GM21786 (cell line): Measurements from ENCODE around the gene TTL.
A peak's percentile ranks its signal among the peaks of the same experiment; 100 is the strongest.

Source experiments
- ATAC-seq: cut with Tn5 transposase; IDR thresholded peaks from one replicate; pipeline ENCODE4 v1.9.1; 2021; ENCODE audit not compliant: unreplicated experiment

The TTL gene

DNA sequence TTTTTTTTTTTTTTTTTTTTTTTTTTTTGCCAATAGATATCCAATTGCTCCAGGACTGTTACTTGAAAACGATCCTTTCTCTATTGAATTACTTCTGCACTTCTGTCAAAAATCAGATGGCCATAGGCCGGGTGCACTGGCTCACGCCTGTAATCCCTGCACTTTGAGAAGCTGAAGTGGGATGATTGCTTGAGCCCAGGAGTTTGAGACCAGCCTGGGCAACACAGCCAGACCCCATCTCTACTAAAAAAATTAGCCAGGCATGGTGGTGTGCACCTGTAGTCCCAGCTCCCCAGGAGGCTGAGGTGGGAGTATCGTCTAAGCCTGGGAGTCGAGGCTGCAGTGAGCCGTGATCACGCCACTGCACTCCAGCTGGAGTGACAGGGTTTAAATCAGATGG is 98.1 kb downstream of the TTL start:
- no peak for ATAC-seq

DNA sequence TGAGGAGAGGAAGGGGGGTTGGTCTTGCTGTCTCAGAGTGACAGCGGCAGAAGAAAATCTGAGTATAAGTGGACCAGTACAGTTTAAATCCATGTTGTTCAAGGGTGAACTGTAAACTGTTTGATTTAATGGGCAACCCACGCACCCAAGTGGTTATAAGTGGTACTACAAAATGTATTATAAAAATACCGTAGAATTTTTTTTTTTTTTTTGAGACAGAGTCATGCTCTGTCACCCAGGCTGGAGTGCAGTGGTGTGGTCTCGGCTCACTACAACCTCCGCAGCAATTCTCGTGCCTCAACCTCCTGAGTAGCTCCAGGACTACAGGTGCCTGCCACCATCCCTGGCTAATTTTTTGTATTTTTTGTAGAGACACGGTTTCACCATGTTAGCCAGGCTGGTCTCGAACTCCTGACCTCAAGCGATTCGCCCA is 100.4 kb downstream of the TTL start:
- no peak for ATAC-seq

DNA sequence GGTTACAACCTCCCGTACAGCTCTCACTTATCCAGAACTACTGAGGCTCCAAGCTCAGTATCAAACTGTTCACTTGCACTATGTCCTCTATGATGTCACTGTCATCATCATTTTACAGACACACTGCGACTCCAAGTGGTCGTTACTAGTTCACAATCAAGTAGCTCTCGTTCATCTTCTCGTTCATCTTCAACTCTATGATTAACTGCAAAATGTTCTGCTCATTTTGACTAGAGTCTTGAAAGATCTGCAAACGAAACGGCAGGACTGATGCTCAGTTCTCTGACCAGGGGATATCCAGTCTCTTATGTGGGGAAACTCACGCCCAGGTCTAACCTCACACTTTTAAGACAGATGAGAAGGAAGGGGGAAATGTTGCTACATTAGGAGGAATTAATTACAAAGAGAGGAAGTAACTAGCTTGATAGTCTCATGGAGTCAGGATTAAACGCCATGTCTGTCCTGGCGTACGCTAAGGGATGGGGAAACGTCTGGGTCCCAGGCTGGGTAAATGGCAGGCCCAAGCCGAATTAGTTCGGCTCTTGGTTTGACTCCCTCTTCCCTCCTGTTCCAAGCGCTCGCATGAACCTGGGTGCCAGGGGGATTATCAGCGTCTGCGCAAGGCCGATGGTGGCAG is 101.7 kb downstream of the TTL start:
- no peak for ATAC-seq

DNA sequence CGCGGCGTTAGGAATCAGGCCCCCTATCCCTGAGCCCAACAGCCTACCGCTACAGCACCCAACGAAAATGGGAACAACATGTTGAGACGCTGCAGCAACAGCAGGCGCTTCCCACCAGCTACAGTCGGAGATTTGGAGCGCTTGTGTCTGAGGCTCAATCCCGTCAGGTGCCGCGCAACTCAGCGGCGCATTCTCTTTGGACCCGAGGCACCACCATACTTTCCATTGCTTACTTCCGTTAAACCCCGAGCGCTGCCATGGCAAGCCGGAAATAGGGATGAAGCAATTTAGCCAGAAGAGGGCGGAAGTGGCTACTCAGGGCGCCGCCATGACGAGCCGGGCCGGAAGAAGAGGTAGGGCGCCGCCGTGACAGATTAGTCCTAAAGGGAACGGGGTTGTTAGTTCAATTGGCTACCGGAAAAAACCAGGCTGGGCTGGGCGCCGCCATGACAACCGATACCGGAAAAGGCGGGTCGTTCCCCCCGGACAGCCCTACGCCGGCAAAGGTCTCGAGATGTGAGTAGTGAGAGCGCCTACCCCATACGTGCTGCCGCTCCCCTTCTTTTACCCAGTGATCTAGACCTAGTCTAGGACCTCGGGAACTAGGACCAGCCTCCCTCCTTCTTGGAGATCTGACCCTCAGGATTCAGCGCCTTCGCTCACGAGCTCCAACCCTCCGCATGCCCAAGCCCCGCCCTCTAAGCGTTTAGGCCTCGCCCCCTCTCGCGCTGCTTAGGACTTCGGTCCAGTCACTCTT is 102.4 kb downstream of the TTL start, which contains the start of gene CHCHD5:
CHCHD5 (plus strand) TSS at position 476 of the 757 bp plus-strand sequence; CDS start at position 515, 39 bp downstream.
- peak; percentile 88 for ATAC-seq

DNA sequence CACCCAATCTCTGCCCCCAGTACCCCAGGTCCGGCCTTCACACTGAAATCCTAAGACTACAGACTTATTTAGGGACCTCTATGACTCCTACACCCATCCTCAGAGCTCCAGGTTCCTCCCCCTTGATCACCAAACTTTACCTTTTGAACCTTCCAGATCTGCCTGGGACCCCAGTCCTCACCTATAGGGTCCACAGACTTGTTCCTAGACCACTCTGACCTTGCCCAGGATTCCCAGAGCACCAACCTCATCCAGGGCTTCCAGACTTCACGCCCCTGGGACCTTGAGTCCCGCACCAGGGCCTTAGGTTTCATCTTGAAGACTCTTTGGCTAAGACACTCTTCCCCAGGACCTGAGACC is 102.9 kb downstream of the TTL start:
- no peak for ATAC-seq

DNA sequence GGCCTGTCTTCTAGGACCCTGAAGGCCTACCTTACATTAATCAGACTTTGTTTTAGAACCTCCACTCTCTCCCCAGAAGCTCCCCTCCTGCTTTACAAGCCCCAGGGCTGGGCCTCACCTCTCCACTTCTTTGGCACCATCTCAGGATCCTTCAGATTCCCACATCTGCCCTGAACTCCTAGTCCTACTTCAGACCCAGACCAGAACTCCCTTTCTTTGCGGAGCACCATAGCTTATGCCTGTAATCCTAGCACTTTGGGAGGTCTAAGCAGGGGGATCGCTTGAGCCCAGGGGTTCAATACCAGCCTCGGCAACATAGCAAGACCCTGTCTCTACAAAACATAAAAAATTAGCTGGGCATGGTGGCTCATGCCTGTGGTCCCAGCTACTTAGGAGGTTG is 103.4 kb downstream of the TTL start:
- ATAC-seq: no peak

DNA sequence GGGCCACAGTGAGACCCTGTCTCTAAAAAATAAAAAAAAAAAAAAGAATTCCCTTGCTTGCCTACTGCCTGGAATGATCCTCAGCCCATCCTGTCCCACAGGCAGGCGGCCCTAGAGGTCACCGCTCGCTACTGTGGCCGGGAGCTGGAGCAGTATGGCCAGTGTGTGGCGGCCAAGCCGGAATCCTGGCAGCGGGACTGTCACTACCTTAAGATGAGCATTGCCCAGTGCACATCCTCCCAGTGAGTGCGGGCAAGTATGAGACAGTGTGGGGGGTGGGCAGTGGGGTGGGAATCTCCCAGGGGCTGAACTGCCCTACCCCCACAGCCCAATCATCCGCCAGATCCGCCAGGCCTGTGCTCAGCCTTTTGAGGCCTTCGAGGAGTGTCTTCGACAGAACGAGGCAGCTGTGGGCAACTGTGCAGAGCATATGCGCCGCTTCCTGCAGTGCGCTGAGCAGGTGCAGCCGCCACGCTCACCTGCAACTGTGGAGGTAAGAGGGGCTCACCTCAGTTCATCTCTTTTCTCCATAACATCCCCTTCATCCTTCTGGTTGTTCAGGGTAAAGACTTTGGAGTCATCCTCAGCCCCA is 104.0 kb downstream of the TTL start:
- no peak for ATAC-seq

DNA sequence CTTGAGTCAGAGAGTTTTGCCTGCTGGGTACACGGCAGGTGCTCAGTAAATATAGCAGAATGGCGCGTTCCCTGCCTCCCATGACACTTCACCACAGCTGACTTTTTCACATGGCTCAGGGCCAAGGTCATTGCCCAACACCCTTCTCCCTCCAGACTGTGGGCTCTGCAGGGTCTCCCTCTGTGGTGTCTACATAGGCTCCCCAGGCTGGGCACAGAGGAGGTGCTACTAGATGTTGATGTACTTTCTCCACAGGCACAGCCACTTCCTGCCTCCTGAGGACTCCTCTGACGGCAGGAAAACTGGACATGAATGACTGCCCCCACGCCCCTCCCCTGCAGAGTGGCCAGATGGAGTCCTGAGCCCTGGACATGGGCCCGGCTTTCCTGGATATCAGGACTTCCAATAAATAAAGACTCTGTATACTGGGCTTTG is 106.7 kb downstream of the TTL start:
- ATAC-seq: no peak
